ENCODE results near the gene MICAL3.
"Not testable (repeated sequence)": the region's sequence is repeated elsewhere in the genome, so short reads cannot be mapped to it uniquely, and the experiment has no call there.

The MICAL3 gene

GRCh38 chr22:17949642-17950473, 74.5 kb downstream of the MICAL3 start:
- no peak for DNase-seq

GRCh38 chr22:17948101-17948500, 76.3 kb downstream of the MICAL3 start:
- no peak for DNase-seq

GRCh38 chr22:17946662-17947367, 77.5 kb downstream of the MICAL3 start:
- DNase-seq: no peak

- no peak for DNase-seq
These were observed 78.3 kb downstream of the MICAL3 start for GRCh38 chr22:17945888-17946648.

- DNase-seq: no peak
These were observed 79.0 kb downstream of the MICAL3 start for GRCh38 chr22:17945156-17945887.

GRCh38 chr22:17944256-17944655, 80.1 kb downstream of the MICAL3 start:
- DNase-seq: no peak

- DNase-seq: no peak
These were observed 80.7 kb downstream of the MICAL3 start for GRCh38 chr22:17943533-17944249.

- no peak for DNase-seq
These were observed 81.6 kb downstream of the MICAL3 start for GRCh38 chr22:17942721-17943120.

- no peak for DNase-seq
These were observed 82.6 kb downstream of the MICAL3 start for GRCh38 chr22:17941471-17942406.

GRCh38 chr22:17939579-17939978, 84.8 kb downstream of the MICAL3 start:
- DNase-seq: no peak

- no peak for DNase-seq
These were observed 85.3 kb downstream of the MICAL3 start for GRCh38 chr22:17939011-17939410.

GRCh38 chr22:17938484-17938924, 85.9 kb downstream of the MICAL3 start:
- DNase-seq: no peak

- DNase-seq: not testable (repeated sequence)
These were observed 91.9 kb downstream of the MICAL3 start for GRCh38 chr22:17932457-17932856.

GRCh38 chr22:17931400-17931825, 92.9 kb downstream of the MICAL3 start:
- DNase-seq: no peak

- no peak for DNase-seq
These were observed 93.7 kb downstream of the MICAL3 start for GRCh38 chr22:17930455-17931313.

- no peak for DNase-seq
These were observed 94.5 kb downstream of the MICAL3 start for GRCh38 chr22:17929909-17930308.

- no peak for DNase-seq
These were observed 96.0 kb downstream of the MICAL3 start for GRCh38 chr22:17928391-17928790.

GRCh38 chr22:17927062-17927461, 97.3 kb downstream of the MICAL3 start:
- DNase-seq: no peak

- no peak for DNase-seq
These were observed 97.8 kb downstream of the MICAL3 start for GRCh38 chr22:17926516-17926915.

- DNase-seq: no peak
These were observed 98.9 kb downstream of the MICAL3 start for GRCh38 chr22:17925431-17925841.

All from central memory CD4-positive, alpha-beta T cell (primary cell).